Islet of Langerhans (tissue), 1 donor: ENCODE data around the gene GRAMD2B.
A peak's percentile ranks its signal among the peaks of the same experiment; 100 is the strongest.
"Not testable (repeated sequence)": the region's sequence is repeated elsewhere in the genome, so short reads cannot be mapped to it uniquely, and the experiment has no call there.

Experiments
- FAIRE-seq: peaks from one replicate; lab custom pipeline; 2011; peaks lifted over from hg19 to GRCh38; lab: Jason Lieb, UNC

GRAMD2B gene

DNA sequence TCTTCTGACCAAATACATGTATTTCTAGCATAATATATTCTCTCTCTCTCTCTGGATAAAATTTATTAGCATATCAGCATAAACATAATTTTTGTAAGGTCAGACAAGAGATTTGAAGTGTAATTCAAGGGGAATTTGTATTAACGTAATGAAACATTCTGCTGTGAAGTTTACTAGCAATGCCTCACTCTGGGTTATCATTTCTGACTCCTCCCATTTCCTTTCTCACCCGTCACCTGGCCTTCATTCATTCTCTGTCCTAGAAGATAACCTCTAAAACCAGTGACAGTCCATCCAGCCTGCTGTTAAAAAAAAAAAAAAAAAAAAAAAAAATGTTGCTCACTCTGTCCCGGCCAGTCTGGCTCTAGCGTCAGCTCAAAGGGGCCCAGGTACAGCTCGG lies 27.1 kb downstream of the GRAMD2B start:
- FAIRE-seq: no peak

GRCh38 chr5:126450907-126451306 lies 27.7 kb downstream of the GRAMD2B start:
- no peak for FAIRE-seq

DNA sequence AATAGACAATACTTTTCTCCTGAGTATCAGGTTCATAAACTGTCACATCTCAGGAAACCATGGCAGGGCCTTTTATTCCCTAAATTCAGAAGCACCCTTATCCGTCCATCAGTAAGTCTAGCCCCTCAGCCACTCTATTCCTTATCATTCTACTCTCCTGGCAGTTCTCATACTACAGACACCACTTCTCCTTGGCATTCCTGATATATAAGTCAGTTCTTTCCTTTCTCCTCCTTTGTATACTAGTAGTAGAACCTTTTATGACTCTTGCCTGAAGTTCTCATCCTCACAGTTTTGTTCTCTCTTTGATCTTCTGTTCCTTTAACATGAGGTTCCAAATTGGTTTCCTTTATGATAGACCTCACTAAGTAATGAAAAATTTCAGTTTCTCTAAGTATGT lies 29.3 kb downstream of the GRAMD2B start:
- no peak for FAIRE-seq

DNA sequence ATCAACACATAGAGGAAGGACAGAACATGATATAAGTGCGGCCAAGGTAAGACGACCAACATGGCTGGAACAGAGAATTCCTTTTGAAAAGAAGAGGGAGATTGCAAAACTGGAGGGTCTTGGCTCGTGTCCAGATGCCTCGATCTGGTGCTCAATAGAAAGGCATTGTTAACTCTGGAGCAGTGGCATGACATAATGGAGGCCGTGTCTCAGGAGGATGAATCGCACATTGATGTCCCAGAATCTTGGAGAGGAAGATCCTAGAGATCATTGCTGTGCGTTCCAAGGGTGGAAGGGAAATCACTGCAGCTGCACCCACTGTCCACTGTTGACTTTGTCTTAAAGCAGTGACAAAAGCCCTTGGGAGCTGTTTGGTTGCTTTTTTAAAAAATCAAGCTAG lies 30.9 kb downstream of the GRAMD2B start:
- no peak for FAIRE-seq

GRCh38 chr5:126454535-126454934 lies 31.3 kb downstream of the GRAMD2B start:
- FAIRE-seq: no peak

DNA sequence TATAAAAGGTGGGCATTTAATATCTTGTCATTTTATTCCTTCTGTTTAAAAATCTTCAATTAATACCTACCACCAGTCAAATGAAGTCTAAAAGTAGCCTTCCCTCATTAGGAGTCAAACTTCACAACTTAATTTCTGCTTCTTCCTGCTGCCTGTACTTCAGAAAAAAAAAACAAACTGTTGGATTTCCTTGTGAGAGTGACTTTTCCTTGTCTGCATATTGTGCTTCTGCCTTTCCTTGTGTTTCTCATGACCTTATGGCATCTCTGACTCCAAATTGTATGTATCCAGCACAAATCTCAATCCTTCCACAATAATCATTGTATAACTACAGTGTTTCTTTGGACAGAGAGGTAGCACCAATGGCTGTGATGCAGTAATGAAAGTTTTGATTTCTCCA lies 32.1 kb downstream of the GRAMD2B start:
- FAIRE-seq: no peak

DNA sequence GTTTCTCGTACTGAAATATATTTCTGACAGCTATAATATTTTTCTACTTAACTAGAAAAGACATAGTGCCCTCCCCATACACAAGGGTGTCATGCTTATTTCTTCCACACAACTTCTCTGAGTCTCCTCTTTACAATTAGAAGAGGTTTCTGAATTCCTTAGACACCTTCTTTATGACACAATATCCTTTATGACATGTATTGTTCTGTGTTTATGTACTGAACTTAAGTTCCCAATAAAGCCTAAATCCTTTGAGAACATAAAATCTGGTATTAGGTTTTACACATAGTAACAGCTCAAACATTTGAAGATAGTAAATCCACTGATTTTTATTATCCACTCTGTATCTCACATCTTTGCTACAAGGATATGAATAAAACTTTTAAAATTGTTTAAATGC lies 32.5 kb downstream of the GRAMD2B start:
- no peak for FAIRE-seq

DNA sequence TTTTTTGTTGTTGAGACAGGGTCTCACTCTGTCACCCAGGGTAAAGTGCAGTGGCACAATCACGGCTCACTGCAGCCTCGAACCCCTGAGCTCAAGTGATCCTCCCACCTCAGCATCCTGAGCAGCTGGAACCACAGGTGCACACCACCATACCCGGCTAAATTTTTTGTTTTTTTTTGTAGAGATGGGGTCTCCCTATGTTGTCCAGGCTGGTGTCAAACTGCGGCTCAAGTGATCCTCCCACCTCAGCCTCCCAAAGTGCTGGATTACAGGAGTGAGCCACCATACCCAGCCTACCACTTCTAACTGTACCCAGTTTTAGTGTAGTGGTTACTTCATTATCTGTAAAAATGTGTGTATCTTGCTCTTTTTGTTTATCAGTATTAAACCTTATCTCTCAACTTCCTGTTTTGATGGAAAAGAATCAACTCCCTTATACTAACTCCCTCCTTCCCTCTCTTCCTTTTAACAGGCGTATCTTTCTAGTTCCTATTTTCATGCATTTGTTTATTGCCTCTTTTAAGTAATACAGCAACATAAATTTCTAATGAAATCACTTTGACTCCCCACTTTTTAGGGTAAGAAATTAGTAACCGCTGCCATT lies 33.1 kb downstream of the GRAMD2B start:
- no peak for FAIRE-seq

DNA sequence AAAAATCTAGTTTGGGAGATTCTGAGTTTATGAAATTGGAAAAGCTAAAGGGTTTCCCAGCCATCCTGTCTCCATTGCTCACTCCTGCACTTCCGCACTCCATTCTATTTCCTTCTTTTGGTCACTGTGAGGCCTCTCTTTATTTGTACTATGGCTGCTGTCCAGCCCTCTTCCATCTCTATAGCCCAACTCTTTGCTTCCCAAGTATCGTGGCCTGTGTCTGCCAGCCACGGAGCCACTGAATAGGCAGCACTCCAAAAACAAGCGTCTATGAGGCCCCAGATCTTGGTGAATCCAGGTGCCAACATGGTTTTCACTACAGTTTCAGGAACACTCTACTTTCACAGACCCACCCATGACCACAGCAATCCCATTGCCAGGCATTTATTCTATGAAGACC lies 37.2 kb downstream of the GRAMD2B start:
- no peak for FAIRE-seq

DNA sequence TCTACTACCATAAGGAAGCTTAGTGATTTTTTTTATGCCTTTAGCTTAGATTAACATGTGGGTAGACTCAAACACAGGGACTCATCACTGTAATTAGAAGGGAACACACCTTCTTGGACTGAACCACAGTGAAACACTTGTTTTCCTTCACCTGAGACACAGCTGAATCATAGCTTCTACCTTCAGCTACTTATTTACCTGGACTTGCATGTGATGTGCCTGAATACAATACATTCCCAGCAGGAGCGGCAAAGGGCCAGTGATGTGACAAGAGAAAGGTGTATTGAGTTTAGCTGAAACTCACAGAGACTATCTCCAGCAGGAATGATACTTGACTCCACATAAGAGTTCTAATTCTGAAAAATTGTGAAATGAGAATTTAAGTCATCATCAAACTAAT lies 37.8 kb downstream of the GRAMD2B start:
- no peak for FAIRE-seq

- no peak for FAIRE-seq
These were observed 38.6 kb downstream of the GRAMD2B start for GRCh38 chr5:126461838-126462237.

DNA sequence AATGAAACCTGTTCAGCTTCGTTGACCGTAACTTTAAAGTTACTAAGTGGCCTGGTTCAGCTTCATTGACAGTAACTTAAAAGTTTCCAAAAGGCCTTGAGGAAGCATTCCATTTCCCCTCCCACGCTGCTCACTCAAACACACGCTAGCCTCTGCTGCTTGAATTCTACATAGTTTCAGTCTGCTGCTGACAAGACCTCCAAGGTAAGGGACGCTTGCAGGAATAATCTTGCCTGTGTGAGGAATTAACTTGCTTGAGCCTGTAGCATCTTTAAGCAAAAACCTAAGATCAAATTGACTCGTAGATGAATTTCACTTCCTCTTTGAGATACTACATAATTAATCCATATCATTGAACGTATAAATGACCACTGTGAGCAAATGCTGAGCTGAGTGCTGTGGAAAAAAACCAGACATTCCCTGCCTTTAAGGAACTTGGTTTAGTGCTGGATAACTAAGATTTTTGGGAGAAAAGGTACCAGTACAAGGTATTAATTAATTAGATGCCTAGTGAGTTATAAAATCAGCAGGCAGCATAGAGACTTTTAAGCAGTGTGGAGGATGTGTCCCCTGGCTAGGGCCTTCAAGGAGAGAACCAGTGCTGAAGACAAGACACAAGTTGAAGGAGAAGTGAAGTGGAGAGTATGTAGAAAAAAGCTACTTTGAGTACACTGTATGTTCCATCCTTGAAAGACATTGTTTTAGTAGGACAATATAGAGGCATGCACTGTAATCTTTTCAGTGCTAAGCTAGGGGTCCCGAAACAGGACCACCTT lies 39.2 kb downstream of the GRAMD2B start:
- FAIRE-seq: no peak

GRCh38 chr5:126464016-126464415 lies 40.8 kb downstream of the GRAMD2B start:
- FAIRE-seq: no peak

DNA sequence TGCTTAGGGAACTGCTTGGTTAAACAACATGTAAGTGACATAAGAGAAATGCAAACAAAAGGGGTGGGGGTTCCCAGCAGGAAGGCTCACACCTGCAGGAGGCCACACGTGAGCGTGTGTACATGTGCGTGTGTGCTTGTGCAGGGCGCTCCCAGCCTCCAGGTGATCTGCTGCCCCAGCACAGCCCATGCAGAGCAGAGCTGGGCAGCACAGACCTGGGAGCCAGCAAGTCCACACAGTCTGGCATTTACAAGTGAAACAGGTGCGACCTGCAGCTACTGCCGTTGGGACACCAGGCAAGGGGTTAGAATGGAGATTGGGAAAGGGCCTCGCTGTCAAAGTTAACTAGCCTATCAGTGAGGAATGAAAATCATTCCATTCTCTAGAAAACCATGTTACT lies 41.8 kb downstream of the GRAMD2B start:
- FAIRE-seq: no peak

DNA sequence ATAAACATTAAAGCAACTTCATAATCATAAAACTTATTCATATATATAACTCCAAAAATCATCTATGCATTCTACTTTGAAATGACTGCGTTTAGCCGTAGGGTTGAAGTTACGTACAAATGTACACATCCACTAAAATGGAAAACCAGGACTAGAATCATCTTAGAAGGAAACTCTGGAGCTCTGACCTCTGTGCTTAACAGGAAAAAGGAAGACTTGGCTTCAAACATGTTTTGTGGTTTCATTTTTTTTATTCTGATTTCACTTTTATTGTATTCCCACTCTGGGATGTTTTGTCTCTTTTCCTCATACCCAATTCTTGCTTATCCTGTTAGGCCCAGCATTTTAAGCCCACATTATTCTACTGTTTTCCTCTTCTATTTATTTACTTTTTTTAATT lies 44.9 kb downstream of the GRAMD2B start:
- peak; percentile 13 for FAIRE-seq

DNA sequence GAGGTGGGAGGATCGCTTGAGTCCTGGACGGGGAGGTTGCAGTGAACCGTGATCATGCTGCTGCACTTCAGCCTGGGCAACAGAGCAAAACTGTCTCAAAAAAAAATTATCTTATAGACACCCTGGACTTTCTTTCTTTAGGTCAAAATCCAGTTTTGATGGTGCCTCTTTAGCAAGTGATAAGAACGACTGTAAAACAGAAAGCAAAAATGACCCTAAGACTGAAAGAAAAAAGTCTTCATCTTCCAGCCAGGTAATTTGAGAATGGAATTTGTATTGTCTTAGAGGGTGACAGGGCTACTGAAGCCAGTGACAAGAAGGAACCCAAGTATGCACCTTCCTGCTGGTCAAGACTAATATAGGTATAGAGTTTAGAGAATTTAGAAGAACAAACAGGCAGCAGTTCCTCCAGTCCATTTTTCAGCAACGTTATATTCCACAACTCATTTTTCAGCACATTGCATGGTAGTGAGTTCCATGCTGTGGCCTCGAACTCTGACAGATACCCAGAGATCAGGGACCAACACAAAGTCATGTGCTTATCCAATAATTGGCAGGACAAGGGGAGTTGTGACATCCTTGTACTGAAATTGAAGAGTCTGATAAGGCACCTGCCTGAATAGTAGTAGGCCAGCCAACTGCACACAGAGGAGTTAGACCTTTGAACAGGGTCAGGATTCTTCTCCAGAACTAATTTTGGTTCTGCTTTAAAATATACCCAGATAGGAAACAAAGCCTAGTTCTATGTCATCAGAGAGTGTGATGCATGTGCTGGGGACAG lies 46.5 kb downstream of the GRAMD2B start:
- FAIRE-seq: no peak

- FAIRE-seq: not testable (repeated sequence)
These were observed 47.3 kb downstream of the GRAMD2B start for GRCh38 chr5:126470529-126470928.

DNA sequence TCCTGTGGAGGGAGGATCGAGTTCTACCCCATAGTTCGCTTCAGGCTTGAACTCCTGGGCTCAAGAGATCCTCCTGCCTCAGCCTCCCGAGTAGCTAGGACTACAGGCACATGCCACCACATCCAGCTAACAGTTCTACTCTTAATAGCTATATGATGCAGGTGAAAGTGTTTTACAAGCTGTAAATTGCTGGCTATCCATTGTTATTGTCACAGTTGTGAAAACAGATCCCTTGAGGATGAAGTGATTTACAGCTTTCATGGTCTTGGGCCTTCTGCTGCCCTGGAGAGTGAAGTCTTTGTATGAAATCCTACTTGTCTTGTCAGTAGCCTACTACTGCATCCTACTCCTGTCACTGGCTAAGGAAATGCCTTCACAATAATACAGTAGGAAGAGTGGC lies 48.0 kb downstream of the GRAMD2B start:
- FAIRE-seq: no peak

DNA sequence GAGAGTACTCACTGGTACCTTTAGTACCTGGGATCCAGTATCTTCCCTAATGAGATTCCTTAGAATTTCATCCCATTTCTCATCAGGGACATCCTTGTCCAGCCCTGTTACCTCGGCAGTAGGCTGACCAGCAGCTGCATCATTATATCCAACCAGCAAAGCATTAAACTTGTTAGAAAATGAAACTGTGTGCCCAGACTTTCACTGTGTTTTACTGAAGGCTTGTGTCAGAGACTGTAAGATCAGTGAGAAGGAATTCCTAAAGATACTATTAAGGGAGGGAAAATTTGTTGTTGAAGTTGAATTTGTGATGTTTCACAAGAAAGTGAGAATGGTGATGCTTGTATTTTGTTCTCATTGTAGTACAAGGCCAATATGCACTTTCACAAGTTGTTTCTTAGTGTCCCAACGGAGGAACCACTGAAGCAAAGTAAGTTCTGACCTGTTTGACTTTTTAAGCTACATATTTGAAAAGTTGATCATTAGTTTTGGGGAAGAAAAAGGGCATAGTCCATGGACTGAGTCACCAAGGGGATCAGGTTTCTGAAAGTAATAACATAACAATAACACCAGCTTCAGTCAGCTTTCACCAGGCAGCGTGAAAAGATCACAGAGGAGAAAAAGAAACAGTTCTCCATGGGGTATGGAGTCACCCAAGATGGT lies 48.8 kb downstream of the GRAMD2B start:
- FAIRE-seq: no peak

DNA sequence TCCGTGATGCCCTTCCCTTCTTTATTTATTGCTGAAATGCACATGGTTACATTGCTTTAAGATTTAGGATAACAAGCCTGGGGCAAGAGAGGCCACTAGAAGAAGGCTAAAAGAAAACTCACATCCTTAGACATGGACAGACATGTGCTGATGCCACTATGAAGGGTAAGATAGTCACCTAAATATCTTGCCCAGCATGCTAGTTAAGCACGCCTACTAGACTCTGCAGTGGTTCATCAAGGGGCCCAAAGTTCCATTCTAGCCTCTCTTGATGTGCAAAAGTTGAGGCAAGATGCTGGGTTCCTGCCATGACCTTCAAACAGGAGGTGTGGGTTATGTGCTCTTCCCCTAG lies 49.3 kb downstream of the GRAMD2B start:
- FAIRE-seq: no peak

DNA sequence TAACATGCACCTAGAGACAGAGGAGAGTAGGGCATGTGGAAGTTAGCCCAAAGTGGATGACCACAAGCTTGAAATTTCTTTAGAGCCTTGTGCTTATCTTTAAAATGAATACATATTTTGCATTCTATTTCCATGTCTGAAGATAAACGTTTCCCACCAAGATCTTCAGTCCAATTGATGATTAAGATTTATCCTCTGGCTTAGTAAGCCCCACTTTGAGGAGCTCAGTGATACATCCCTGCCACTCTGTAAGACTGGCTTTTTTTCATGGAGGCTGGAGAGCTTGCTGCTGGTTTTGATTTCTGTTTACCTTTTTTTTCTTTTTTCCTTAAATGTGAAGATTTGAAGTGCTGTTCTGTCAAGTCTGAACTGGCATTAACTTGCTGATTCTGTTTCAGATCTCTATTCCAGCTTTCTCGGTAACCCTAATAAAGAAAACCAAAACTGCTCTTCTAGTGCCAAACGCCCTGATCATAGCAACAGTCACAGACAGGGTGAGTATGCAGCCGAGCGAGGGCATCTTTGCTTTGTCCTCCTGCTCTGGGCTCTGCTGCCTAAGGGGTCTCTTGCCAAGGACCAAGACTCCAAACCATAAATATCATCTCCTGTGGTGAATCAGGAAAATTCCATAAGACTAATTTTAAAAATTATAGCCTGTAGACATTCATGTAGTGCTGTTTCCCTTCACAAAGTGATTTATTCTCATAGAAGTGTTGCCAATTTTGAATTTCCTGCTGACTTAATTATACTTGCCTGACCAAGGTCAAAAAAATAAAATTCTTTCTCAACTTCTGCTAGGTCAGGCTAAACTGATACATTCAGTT lies 54.3 kb downstream of the GRAMD2B start:
- no peak for FAIRE-seq

DNA sequence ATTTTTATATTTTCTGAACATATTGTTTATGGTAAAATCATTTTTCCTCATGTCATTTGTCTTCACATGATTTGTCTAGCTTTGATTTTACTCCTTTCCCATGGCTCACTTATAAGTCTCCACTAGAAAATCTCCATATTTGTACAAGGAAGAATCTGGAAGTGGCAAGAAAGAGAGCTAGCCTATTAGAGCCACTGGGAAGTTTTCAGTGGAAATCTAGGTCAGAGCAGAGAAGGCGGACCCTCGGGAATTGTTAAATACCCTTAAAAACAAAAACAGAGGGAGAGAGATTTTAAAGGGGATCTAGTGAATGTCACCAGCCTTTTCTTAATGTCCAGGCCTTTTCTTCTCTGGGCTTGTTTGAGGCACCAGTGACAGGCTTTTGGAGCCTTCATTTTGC lies 56.6 kb downstream of the GRAMD2B start:
- FAIRE-seq: no peak
